SK-N-SH (cell line): ENCODE data around the gene SMARCD3. TPM values are rescaled to one million over a fixed set of nuclear protein-coding genes. Genes with fewer than 3 reads are reported as not detected.

Experiments
- CTCF ChIA-PET: fragments of 300-600, 350-600 bp; formaldehyde crosslinking; extraction: SDS; loops from one replicate; lab custom pipeline; 2021; lab: Yijun Ruan, JAX
- POLR2A ChIA-PET: fragments of 350-600 bp; sonication (Branson Sonifier 250); formaldehyde crosslinking; extraction: SDS; loops from one replicate; lab custom pipeline; 2020; ENCODE audit warnings: antibody characterized with exemption, inconsistent platforms; lab: Yijun Ruan, JAX
- DNase-seq: peaks from one replicate; pipeline ENCODE4 v3.0.0; 2012
- H2AFZ ChIP-seq: fragments of 200-600 bp; sonication (generic); 2 replicates; pipeline ENCODE4 v1.8.1; 2016; ENCODE audit warnings: antibody characterized with exemption, mild to moderate bottlenecking, low read depth
- H3F3A ChIP-seq: fragments of 200-600 bp; sonication (generic); replicated peaks from 2 replicates; pipeline ENCODE3; 2016; ENCODE audit warnings: antibody characterized with exemption, mild to moderate bottlenecking; ENCODE audit not compliant: insufficient read depth
- H3K27ac ChIP-seq, 2 experiments: fragments of 200-500 bp in 1 of 2; fragments of 200-600 bp in 1 of 2; sonication (Bioruptor generic) in 1 of 2; sonication (generic), shearing (Covaris generic) in 1 of 2; 2 replicates each; pipeline versions ENCODE4 v1.5.1 to v1.6.1; 2014 to 2016; ENCODE audit warnings: low read depth in 2 of 2, inconsistent platforms in 1 of 2, low read length in 1 of 2, mild to moderate bottlenecking in 1 of 2, mixed read lengths in 1 of 2
- H3K27me3 ChIP-seq: fragments of 200-600 bp; sonication (generic), shearing (Covaris generic); 2 replicates; pipeline ENCODE4 v1.6.1; 2016; ENCODE audit warnings: mixed run types; ENCODE audit not compliant: insufficient read depth
- H3K36me3 ChIP-seq, 2 experiments: fragments of 200-500 bp in 1 of 2; fragments of 200-600 bp in 1 of 2; sonication (Bioruptor generic) in 1 of 2; sonication (generic) in 1 of 2; replicated peaks in 1 of 2; 2 replicates each; pipeline versions ENCODE3 to v1.5.1; 2014 to 2016; ENCODE audit warnings: low read length in 1 of 2, mild to moderate bottlenecking in 1 of 2; ENCODE audit not compliant: insufficient read depth in 2 of 2, control insufficient read depth in 1 of 2
- H3K4me1 ChIP-seq, 2 experiments: fragments of 200-500 bp in 1 of 2; fragments of 200-600 bp in 1 of 2; sonication (Bioruptor generic) in 1 of 2; sonication (generic), shearing (Covaris generic) in 1 of 2; 2 replicates each; pipeline versions ENCODE4 v1.5.1 to v1.6.1; 2014 to 2016; ENCODE audit warnings: low read depth in 1 of 2, low read length in 1 of 2, mixed run types in 1 of 2; ENCODE audit not compliant: insufficient read depth in 2 of 2, control insufficient read depth in 1 of 2
- H3K4me2 ChIP-seq: fragments of 200-600 bp; sonication (generic), shearing (Covaris generic); 2 replicates; pipeline ENCODE4 v1.6.1; 2017; ENCODE audit warnings: mixed run types
- H3K4me3 ChIP-seq, 2 experiments: fragments of 200-500 bp in 1 of 2; fragments of 200-600 bp in 1 of 2; sonication (Bioruptor generic) in 1 of 2; sonication (generic), shearing (Covaris generic) in 1 of 2; 2 replicates each; pipeline versions ENCODE4 v1.5.1 to v1.8.1; 2014 to 2016; ENCODE audit warnings: low read depth in 2 of 2, inconsistent platforms in 1 of 2, low read length in 1 of 2, mild to moderate bottlenecking in 1 of 2, mixed read lengths in 1 of 2, moderate library complexity in 1 of 2
- H3K79me2 ChIP-seq: fragments of 200-600 bp; sonication (generic); 2 replicates; pipeline ENCODE4 v1.8.1; 2017; ENCODE audit warnings: mild to moderate bottlenecking; ENCODE audit not compliant: insufficient read depth
- H3K9ac ChIP-seq: fragments of 200-600 bp; sonication (generic); 2 replicates; pipeline ENCODE4 v1.6.1; 2017; ENCODE audit warnings: mixed run types
- H3K9me2 ChIP-seq: fragments of 200-600 bp; sonication (generic); 2 replicates; pipeline ENCODE4 v1.6.1; 2017; ENCODE audit warnings: mixed run types
- H3K9me3 ChIP-seq: fragments of 200-600 bp; sonication (generic); 2 replicates; pipeline ENCODE4 v1.6.1; 2017; ENCODE audit warnings: mixed run types, mild to moderate bottlenecking, moderate library complexity
- H4K20me1 ChIP-seq: fragments of 200-600 bp; sonication (generic); 2 replicates; pipeline ENCODE4 v1.6.1; 2017; ENCODE audit warnings: mild to moderate bottlenecking, mixed run types; ENCODE audit not compliant: insufficient read depth
- CHD2 ChIP-seq: fragments of 150-350 bp; IDR thresholded peaks from 2 replicates; pipeline ENCODE4 v1.6.1; 2018; ENCODE audit warnings: low read length; ENCODE audit not compliant: partially characterized antibody
- ELF1 ChIP-seq: IDR thresholded peaks from 2 replicates; pipeline ENCODE4 v1.4.0; 2012
- EP300 ChIP-seq, 2 experiments: IDR thresholded peaks; 2 replicates each; pipeline versions ENCODE4 v1.4.0 to v1.6.1; 2012; ENCODE audit warnings: borderline replicate concordance in 1 of 2, low read depth in 1 of 2, low read length in 1 of 2
- EZH2phosphoT487 ChIP-seq: fragments of 200-600 bp; sonication (generic); IDR thresholded peaks from 2 replicates; pipeline ENCODE4 v1.6.1; 2017; ENCODE audit warnings: low read depth, mixed run types, mild to moderate bottlenecking, antibody characterized with exemption, moderate library complexity, borderline replicate concordance
- FOSL2 ChIP-seq: IDR thresholded peaks from 2 replicates; pipeline ENCODE4 v1.4.0; 2012; ENCODE audit warnings: low read depth, mild to moderate bottlenecking, moderate library complexity, borderline replicate concordance
- FOXM1 ChIP-seq: IDR thresholded peaks from 2 replicates; pipeline ENCODE4 v1.4.0; 2012; ENCODE audit warnings: low read depth, mild to moderate bottlenecking
- GABPA ChIP-seq: IDR thresholded peaks from 2 replicates; pipeline ENCODE4 v1.4.0; 2012; ENCODE audit warnings: low read depth, mild to moderate bottlenecking
- JUND ChIP-seq: IDR thresholded peaks from 2 replicates; pipeline ENCODE4 v1.4.0; 2012
- MAX ChIP-seq: IDR thresholded peaks from 2 replicates; pipeline ENCODE4 v1.4.0; 2012; ENCODE audit warnings: low read depth
- NFIC ChIP-seq: IDR thresholded peaks from 2 replicates; pipeline ENCODE4 v1.4.0; 2012; ENCODE audit warnings: borderline replicate concordance
- NRF1 ChIP-seq: IDR thresholded peaks from 2 replicates; pipeline ENCODE4 v1.6.1; 2012; ENCODE audit warnings: low read depth, mild to moderate bottlenecking, low read length
- RAD21 ChIP-seq: IDR thresholded peaks from 2 replicates; pipeline ENCODE4 v1.6.1; 2012; ENCODE audit warnings: mild to moderate bottlenecking, low read length
- REST ChIP-seq: IDR thresholded peaks from 2 replicates; pipeline ENCODE4 v1.6.1; 2012; ENCODE audit warnings: mild to moderate bottlenecking, low read depth, low read length, moderate library complexity
- SMC3 ChIP-seq: IDR thresholded peaks from 2 replicates; pipeline ENCODE4 v1.6.1; 2012; ENCODE audit warnings: low read depth, low read length, improper control_type of control experiment
- TEAD4 ChIP-seq: IDR thresholded peaks from 2 replicates; pipeline ENCODE4 v1.4.0; 2012; ENCODE audit warnings: mild to moderate bottlenecking, borderline replicate concordance; ENCODE audit not compliant: insufficient read depth
- USF2 ChIP-seq: fragments of 150-350 bp; IDR thresholded peaks from 2 replicates; pipeline ENCODE4 v1.6.1; 2017; ENCODE audit warnings: antibody characterized with exemption, low read length, low read depth, borderline replicate concordance
- WGBS: methylation state at CpG from one replicate; pipeline ENCODE4 v1.1.6; 2017; ENCODE audit warnings: low lambda C conversion rate; 5-methylcytosine and 5-hydroxymethylcytosine counted together
- polyA plus RNA-seq, 3 experiments: library from polyadenylated mRNA; depleted of rRNA; stranded (reverse); fragments of >200 nt; gene quantifications; 2 replicates each; pipeline ENCODE4 v1.2.3, GENCODE V29; 2012

The SMARCD3 gene
- polyA plus RNA-seq (2012; rRNA removed), result 60.5 and 62.8 TPM in 2 replicates
- polyA plus RNA-seq (2012; cell fraction: cytosol; rRNA removed), result 30.4 and 41.6 TPM in 2 replicates
- 239 and 265 TPM in 2 replicates for polyA plus RNA-seq (2012; cell fraction: nucleus; rRNA removed)

GRCh38 chr7:151248346-151249033 is at the start of gene SMARCD3:
Gene SMARCD3 (minus strand): TSS chr7:151248694. CDS start chr7:151248562, 132 bp downstream.
- peaks cover 52 to 70% of the 10 kb centered on the region in 2 experiments for H3K4me1 ChIP-seq
- peak within 1 kb of the TSS; percentile 83 for H3K9ac ChIP-seq

GRCh38 chr7:151296202-151296992 is 47.9 kb upstream of the SMARCD3 start:
- no peaks in the 10 kb centered on the region for H4K20me1 ChIP-seq
- no peaks in the 10 kb centered on the region for H3F3A ChIP-seq
- no peak for DNase-seq
- H3K27me3 ChIP-seq, result peaks cover 14% of the 10 kb centered on the region; the same call in 1 of the 2 replicates
- no peak overlapping the region for H3K4me3 ChIP-seq
- no peaks in the 10 kb centered on the region for H3K4me1 ChIP-seq
- H3K9me3 ChIP-seq, result 0 out of 2 replicates have a peak, but pooled peaks cover 5% of the 10 kb centered on the region
- no peak overlapping the region for H3K4me2 ChIP-seq
- 18% methylated on average over 3 of the region's 3 CpGs for WGBS
- ChIA-PET POLR2A (no interaction called here), CTCF (interaction anchor here (1.3 to 1.4 kb wide), 2 partner anchors 19 to 52 kb away, joined by 5 to 9 read pairs; no protein-coding TSS in a partner anchor)
- no peaks in the 10 kb centered on the region for H3K36me3 ChIP-seq
- H3K79me2 ChIP-seq, result no peaks in the 10 kb centered on the region
- H3K9ac ChIP-seq, result no peak overlapping the region
- no peak overlapping the region for H3K27ac ChIP-seq
- no peak overlapping the region for H2AFZ ChIP-seq
- H3K9me2 ChIP-seq, result no peaks in the 10 kb centered on the region
- TF ChIP-seq USF2 (no peak), CHD2 (no peak), TEAD4 (no peak), RAD21 (no peak), SMC3 (no peak), NRF1 (no peak), FOXM1 (no peak), NFIC (no peak), REST (no peak), EZH2phosphoT487 (no peak)

More at GRCh38 chr7:151248346-151249033, at the start of gene SMARCD3:
- peaks cover 25% of the 10 kb centered on the region for H3F3A ChIP-seq
- under 1% methylated on average over 35 of the region's 71 CpGs for WGBS
- H4K20me1 ChIP-seq, result peaks cover 16% of the 10 kb centered on the region
- peak within 1 kb of the TSS; percentile 67 to 73 for H3K27ac ChIP-seq
- TF ChIP-seq TEAD4 (no peak), MAX (peak; percentile 63), USF2 (no peak), JUND (no peak), NRF1 (no peak), FOSL2 (no peak), GABPA (no peak), ELF1 (no peak), EP300 (IDR thresholded peaks at IDR 0.05; ENCODE audit: borderline replicate concordance in 1 of 2, low read depth in 1 of 2, low read length in 1 of 2) (peak in 1 of 2 experiments; percentile 60; a peak in 1 of 4 replicates), EZH2phosphoT487 (no peak)
- ChIA-PET CTCF (interaction anchor here (1.0 to 6.2 kb wide), 9 partner anchors 9 to 85 kb away, joined by 3 to 122 read pairs (median 8); partner anchors contain the start of gene CHPF2), POLR2A (interaction anchor here (0.6 to 2.1 kb wide), 2 partner anchors 16 to 28 kb away, joined by 3 to 7 read pairs; partner anchors contain the start of gene CHPF2)
- no peaks in the 10 kb centered on the region for H3K27me3 ChIP-seq
- no peaks in the 10 kb centered on the region for H3K36me3 ChIP-seq
- H2AFZ ChIP-seq, result peak within 1 kb of the TSS; percentile 92
- no peaks in the 10 kb centered on the region for H3K9me2 ChIP-seq
- H3K4me2 ChIP-seq, result peak within 1 kb of the TSS; percentile 90
- peak; percentile 93 for DNase-seq
- H3K4me3 ChIP-seq, result peak within 1 kb of the TSS; percentile 63 to 91
- no peaks in the 10 kb centered on the region for H3K9me3 ChIP-seq
- H3K79me2 ChIP-seq, result peaks cover 18% of the 10 kb centered on the region
